ENCODE measurements around the gene VAMP2.

DNA sequence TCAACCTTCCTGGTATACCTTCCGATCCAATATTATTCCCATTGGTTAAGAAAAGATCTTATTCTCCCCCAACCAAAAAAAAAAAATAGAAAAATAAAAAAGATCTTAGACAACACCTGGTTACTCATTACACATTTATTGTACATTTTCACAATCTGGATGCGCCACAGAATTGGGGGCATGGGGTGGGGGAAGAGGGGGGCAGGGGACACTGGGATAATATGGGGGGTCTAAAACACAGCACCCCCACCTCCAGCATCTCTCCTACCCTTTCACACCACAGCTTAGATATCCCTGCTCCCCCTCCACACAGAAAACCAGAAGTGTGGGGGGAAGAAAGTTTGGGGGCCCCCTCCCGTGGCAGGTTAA is 3.7 kb downstream of the VAMP2 start:
- TF ChIP-seq, protein P1, sequence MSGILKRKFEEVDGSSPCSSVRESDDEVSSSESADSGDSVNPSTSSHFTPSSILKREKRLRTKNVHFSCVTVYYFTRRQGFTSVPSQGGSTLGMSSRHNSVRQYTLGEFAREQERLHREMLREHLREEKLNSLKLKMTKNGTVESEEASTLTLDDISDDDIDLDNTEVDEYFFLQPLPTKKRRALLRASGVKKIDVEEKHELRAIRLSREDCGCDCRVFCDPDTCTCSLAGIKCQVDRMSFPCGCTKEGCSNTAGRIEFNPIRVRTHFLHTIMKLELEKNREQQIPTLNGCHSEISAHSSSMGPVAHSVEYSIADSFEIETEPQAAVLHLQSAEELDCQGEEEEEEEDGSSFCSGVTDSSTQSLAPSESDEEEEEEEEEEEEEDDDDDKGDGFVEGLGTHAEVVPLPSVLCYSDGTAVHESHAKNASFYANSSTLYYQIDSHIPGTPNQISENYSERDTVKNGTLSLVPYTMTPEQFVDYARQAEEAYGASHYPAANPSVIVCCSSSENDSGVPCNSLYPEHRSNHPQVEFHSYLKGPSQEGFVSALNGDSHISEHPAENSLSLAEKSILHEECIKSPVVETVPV (CRISPR knock-in tag; IDR thresholded peaks at IDR 0.05), result no peak
- TF ChIP-seq ZC3H10 (CRISPR knock-in tag; IDR thresholded peaks at IDR 0.05) (no peak), ZFP3 (CRISPR knock-in tag; IDR thresholded peaks at IDR 0.05) (no peak), ARNTL (CRISPR knock-in tag; IDR thresholded peaks at IDR 0.05; ENCODE audit: borderline replicate concordance, low read depth) (no peak), PATZ1 (CRISPR knock-in tag; IDR thresholded peaks at IDR 0.05; ENCODE audit: borderline replicate concordance) (no peak), BACH2 (CRISPR knock-in tag; IDR thresholded peaks at IDR 0.05; ENCODE audit: borderline replicate concordance) (no peak), CREB5 (CRISPR knock-in tag; IDR thresholded peaks at IDR 0.05; ENCODE audit: low read depth) (no peak)

Measured in SK-N-SH treated with all-trans-retinoic acid at 6 μM for 48 hours (cell line).